ENCODE results near the gene AK9.

AK9 gene

DNA sequence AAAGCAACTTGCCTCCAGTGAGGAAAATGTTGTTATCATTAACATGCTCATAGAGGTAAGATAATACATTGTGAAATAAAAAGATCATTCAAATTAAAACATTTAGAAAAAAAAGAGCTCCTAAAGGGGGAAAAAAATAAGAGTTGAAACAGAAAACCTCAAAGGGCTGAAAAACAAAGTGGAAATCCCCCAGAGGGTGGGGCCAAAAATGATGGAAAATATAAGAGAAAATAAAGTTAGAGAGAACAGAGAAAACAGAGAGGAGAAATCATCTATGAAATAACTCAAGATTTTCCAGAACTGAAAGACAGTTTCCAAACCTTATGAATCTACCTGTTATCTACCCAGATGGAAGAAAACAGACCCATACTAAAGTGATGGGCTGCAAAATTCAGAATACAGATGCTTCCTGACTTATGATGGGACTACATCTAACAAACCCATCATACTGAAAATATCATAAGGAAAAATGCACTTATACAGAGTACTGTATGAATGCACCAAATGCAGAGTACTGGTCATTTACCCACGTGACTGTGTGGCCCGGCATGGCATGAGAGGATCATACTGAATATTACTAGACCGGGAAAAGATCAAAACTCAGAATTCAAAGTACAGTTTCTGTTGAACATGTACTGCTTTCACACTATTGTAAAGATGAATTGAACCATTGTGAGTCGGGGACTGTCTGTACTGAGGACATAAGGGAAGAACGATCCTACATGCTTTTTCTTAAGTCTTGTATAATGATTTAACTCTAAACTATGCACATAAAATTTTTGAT is 212.0 kb downstream of the AK9 start:
- H3K36me3 Mint-ChIP-seq (ENCODE audit: insufficient read depth), result peaks cover 48% of the 10 kb centered on the region
- H3K27me3 Mint-ChIP-seq, result no peaks in the 10 kb centered on the region
- no peak for DNase-seq (ENCODE audit: low spot score in 2 of 2)
- no peak for ATAC-seq (replicated peaks; ENCODE audit: extremely low read depth, poor library complexity, severe bottlenecking)
- peak overlapping the region; percentile 81 for H3K27ac Mint-ChIP-seq (ENCODE audit: low read depth)
- peak overlapping the region; percentile 92 for H3K4me3 Mint-ChIP-seq
- H3K4me1 Mint-ChIP-seq, result peaks cover 72% of the 10 kb centered on the region
- no peaks in the 10 kb centered on the region for H3K9me3 Mint-ChIP-seq

DNA sequence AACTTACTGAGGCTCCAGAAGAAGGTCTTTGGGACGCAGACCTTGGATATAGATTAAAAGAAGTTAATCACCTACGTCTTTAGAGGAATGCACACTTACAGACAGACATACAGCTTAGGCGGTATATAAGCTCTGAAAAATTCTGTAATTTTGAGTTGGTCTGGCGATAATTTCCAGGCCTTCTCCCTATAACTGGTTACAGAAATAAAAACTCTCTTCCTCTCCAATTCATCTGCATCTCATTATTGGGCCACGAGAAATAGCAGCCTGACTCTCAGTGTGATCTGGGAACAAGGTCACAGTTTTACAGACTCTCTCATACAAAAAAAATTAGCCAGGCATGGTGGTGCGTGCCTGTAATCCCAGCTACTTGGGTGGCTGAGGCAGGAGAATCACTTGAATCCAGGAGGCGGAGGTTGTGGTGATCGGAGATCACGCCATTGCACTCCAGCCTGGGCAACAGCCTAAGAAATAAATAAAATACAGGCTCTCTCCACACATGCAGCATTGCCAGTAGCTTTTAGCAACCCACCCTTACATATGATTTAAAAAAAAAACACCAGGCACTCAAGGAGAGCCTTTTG is 212.7 kb downstream of the AK9 start:
- Mint-ChIP-seq H3K9me3 (no peaks in the 10 kb centered on the region), H3K36me3 (ENCODE audit: insufficient read depth) (peaks cover 54% of the 10 kb centered on the region), H3K27ac (ENCODE audit: low read depth) (peak overlapping the region; percentile 81), H3K4me3 (peak overlapping the region; percentile 92), H3K4me1 (peaks cover 70% of the 10 kb centered on the region), H3K27me3 (no peaks in the 10 kb centered on the region)
- no peak for DNase-seq (ENCODE audit: low spot score in 2 of 2)
- no peak for ATAC-seq (replicated peaks; ENCODE audit: extremely low read depth, poor library complexity, severe bottlenecking)

DNA sequence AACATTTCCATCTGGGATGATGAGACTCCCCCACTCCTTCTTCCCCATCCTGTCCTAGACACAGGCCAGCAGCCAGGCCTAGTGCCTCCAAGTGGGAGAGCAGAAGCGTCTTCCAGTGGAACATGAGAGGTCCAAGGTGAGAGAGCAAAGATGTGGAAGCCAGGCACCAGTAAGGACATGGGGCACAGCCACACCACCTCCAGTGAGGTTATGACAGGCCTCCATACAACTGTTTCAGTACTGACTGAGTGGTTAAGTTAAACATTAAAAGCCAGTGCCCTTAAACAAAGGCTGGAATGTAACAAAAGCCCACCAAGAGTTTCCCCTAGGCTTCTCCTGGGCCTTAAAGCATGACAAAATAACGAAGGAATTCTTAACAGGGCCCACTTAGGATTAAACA is 213.3 kb downstream of the AK9 start:
- Mint-ChIP-seq H3K9me3 (no peaks in the 10 kb centered on the region), H3K36me3 (ENCODE audit: insufficient read depth) (peaks cover 58% of the 10 kb centered on the region), H3K27me3 (no peaks in the 10 kb centered on the region), H3K27ac (ENCODE audit: low read depth) (peak overlapping the region; percentile 56), H3K4me3 (peak overlapping the region; percentile 92), H3K4me1 (peaks cover 76% of the 10 kb centered on the region)
- ATAC-seq (replicated peaks; ENCODE audit: extremely low read depth, poor library complexity, severe bottlenecking) (no peak), DNase-seq (ENCODE audit: low spot score in 2 of 2) (no peak)

DNA sequence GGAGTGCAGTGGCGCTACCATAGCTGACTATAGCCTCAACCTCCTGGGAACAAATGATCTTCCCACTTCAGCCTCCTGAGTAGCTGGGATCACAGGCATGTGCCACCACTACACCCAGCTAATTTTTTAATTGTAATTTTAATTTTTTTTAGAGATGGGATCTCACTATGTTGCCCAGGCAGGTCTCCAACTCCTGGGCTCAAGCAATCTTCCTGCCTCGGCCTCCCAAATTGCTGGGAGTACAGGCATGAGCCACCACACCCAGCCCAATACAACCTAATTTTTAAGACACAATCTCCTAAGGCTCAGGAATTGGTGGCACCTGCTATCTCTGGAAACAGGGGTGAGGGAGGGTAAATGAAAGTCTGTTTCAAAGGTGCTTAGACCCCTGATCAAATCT is 213.8 kb downstream of the AK9 start:
- Mint-ChIP-seq H3K27ac (ENCODE audit: low read depth) (peak overlapping the region; percentile 56), H3K4me3 (peak overlapping the region; percentile 92), H3K4me1 (peaks cover 76% of the 10 kb centered on the region), H3K27me3 (no peaks in the 10 kb centered on the region), H3K9me3 (no peaks in the 10 kb centered on the region), H3K36me3 (ENCODE audit: insufficient read depth) (peaks cover 59% of the 10 kb centered on the region)
- ATAC-seq (replicated peaks; ENCODE audit: extremely low read depth, poor library complexity, severe bottlenecking), result no peak
- no peak for DNase-seq (ENCODE audit: low spot score in 2 of 2)

DNA sequence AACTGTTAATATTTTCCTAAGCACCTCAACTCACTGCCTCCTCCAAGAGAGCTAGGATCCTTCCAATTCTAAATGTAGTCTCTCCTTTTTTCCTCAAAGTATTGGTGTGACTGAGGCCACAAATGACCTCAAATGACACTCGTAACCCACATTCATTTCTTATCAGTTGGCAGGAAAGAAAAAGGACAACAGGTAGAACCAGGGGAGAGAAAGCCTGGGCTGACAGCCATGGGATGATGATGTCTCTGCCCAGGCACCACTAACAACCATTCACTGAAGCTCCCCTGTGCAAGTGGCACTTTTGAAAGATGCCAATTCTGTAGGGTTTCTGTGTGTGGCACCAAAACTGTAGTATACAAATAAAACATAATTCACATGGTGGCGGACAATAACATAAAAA is 215.4 kb downstream of the AK9 start:
- H3K27ac Mint-ChIP-seq (ENCODE audit: low read depth), result no peak overlapping the region
- H3K36me3 Mint-ChIP-seq (ENCODE audit: insufficient read depth), result peaks cover 66% of the 10 kb centered on the region

DNA sequence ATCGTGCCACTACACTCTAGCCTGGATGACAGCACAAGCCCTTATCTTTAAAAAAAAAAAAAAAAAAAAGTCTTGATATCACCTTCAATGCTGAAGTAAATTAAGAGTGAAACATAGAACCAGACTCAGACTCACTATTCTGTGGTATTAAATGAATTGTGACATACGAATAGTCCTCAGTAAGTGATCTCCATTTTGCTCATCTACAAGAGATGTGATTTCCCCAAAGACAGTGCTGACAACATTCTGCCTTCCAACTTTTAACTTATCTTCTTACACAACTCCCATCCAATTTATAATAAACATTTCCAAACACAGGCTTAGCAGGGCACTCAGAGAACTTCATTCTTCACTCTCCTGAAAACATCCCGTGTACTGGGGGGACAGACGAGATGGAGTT is 216.0 kb downstream of the AK9 start:
- Mint-ChIP-seq H3K4me3 (no peak overlapping the region), H3K36me3 (ENCODE audit: insufficient read depth) (peaks cover 68% of the 10 kb centered on the region), H3K4me1 (peaks cover 74% of the 10 kb centered on the region), H3K27me3 (no peaks in the 10 kb centered on the region), H3K9me3 (no peaks in the 10 kb centered on the region), H3K27ac (ENCODE audit: low read depth) (no peak overlapping the region)
- DNase-seq (ENCODE audit: low spot score in 2 of 2), result no peak
- ATAC-seq (replicated peaks; ENCODE audit: extremely low read depth, poor library complexity, severe bottlenecking), result no peak

More for the DNA sequence above, 215.4 kb downstream of the AK9 start:
- ATAC-seq (replicated peaks; ENCODE audit: extremely low read depth, poor library complexity, severe bottlenecking) (no peak), DNase-seq (ENCODE audit: low spot score in 2 of 2) (no peak)
- Mint-ChIP-seq H3K9me3 (no peaks in the 10 kb centered on the region), H3K4me1 (peaks cover 76% of the 10 kb centered on the region), H3K4me3 (no peak overlapping the region), H3K27me3 (no peaks in the 10 kb centered on the region)

DNA sequence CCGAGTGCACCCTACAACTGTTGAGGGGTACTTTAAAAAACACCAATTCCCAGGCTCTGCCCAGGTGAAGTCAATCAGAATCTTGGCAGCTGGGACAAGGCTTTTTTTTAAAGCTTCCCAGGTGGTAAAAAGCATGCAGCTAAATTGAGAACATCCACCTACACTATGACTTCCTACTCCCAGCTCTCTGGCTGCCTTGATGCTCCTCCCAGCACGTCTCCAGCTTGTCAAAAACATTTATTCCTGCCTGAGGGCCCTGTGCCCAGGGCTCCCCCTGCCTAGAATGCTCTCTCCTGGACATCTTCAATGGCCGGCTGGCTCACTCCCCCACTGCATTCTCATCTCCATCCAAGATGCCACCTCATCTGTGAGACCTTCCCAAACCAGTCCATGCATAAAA is 217.9 kb downstream of the AK9 start:
- H3K4me3 Mint-ChIP-seq, result no peak overlapping the region
- peaks cover 72% of the 10 kb centered on the region for H3K4me1 Mint-ChIP-seq
- H3K27ac Mint-ChIP-seq (ENCODE audit: low read depth), result no peak overlapping the region
- H3K9me3 Mint-ChIP-seq, result no peaks in the 10 kb centered on the region
- no peak for DNase-seq (ENCODE audit: low spot score in 2 of 2)
- no peaks in the 10 kb centered on the region for H3K27me3 Mint-ChIP-seq
- peaks cover 71% of the 10 kb centered on the region for H3K36me3 Mint-ChIP-seq (ENCODE audit: insufficient read depth)
- no peak for ATAC-seq (replicated peaks; ENCODE audit: extremely low read depth, poor library complexity, severe bottlenecking)

DNA sequence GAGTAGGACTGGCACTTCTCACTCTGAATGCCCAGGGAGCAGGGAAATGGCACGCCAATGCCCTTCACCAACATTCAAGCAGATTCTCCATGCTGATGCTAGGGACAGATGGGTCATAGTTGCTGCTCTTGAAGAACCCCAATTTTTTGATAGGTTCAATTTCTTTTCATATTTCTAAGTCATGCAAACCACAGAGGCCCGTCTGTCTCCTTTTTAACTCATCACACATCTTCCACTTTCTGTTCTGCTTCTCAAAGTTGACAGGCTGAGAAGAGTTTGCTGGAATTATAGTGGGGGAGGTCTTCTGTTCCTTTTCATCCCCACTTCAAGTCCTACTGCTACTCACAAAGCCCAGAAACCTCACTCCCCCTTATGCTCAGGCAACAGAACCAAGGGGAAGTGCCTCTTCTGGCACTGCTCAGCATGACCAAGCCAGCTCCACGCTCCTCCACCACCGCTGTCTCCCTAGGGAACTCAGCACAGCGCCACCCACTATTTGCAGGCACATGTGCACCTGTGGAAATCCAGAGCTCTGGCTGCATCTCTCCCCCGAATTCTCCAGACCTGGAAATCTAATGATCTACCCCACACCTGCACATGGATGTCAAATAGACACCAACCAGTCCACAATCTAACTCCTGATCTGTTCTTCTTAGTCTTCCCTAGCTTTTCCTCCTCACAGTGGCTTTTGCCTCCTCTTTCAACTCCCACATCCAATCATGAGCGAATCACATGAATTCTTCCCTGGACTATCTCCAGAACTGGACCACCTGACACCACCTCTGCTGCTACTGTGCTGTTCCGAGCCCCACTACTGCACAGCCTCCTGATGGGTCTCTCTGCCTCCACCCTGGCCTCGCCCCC is 218.6 kb downstream of the AK9 start:
- peaks cover 72% of the 10 kb centered on the region for H3K4me1 Mint-ChIP-seq
- no peaks in the 10 kb centered on the region for H3K27me3 Mint-ChIP-seq
- DNase-seq (ENCODE audit: low spot score in 2 of 2), result no peak
- peaks cover 75% of the 10 kb centered on the region for H3K36me3 Mint-ChIP-seq (ENCODE audit: insufficient read depth)
- H3K4me3 Mint-ChIP-seq, result no peak overlapping the region
- no peak overlapping the region for H3K27ac Mint-ChIP-seq (ENCODE audit: low read depth)
- H3K9me3 Mint-ChIP-seq, result no peaks in the 10 kb centered on the region
- no peak for ATAC-seq (replicated peaks; ENCODE audit: extremely low read depth, poor library complexity, severe bottlenecking)

DNA sequence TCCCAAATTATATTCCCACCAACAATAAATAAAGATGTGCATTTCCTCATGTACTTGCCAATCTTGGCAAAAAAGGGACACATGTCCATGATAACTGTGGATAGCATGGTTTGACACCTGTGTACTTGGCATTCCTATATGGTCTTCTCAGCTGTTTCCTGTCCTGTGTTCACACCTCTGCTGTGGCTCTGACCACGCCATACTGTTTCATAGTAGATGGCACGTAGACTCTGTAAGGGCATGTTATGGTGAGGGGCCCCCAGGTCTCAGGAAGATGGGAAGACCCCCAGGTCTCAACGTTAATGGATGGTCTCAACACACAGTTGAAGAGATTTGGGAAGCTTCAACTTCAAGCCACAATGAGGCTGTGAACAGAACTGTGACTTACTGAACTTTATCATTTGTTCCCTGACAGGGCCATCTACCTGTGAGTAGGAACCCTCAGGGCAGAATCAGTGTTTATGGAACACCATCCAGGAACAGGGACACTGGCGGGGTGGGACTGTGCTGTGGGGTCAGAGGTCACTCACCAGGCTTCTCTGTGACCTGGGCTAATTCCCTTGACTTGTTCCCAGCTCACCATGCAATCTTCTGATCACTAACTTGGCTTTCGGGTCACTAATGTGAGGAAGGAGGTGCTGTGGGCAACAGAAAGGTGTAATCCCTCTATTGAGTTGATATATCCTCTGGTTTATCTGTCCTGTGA is 219.7 kb downstream of the AK9 start:
- Mint-ChIP-seq H3K4me3 (no peak overlapping the region), H3K9me3 (no peaks in the 10 kb centered on the region), H3K27me3 (no peaks in the 10 kb centered on the region), H3K36me3 (ENCODE audit: insufficient read depth) (peaks cover 75% of the 10 kb centered on the region), H3K27ac (ENCODE audit: low read depth) (no peak overlapping the region), H3K4me1 (peaks cover 73% of the 10 kb centered on the region)
- no peak for ATAC-seq (replicated peaks; ENCODE audit: extremely low read depth, poor library complexity, severe bottlenecking)
- DNase-seq (ENCODE audit: low spot score in 2 of 2), result no peak

DNA sequence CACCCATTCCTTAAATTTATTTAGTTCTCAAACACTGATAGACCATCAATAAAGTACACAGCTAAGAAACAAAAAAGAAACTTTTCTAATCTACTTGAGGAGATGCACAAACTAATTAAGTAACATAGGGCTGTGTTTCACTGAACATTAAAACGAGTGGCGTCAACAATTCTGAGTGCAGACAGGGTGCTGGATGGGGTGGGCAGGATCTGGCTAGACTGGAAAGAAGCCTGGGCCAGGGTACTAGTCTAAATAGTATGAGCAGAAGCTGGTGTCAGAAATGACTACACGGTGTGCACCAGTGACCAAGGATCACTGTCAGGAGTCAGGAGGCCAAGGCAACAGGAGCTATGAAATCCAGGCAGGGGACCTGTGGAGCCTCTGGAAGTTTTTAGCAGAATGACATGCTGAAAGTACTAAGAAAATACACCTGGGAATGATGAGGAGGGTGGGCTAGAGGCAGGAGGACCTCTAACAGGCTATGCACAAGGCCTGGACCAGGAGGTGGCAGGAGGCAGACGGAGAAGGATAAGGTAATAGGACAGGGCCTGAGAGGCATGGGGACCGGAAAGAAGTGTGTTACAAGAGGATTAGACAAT is 221.3 kb downstream of the AK9 start:
- no peak for DNase-seq (ENCODE audit: low spot score in 2 of 2)
- Mint-ChIP-seq H3K27ac (ENCODE audit: low read depth) (no peak overlapping the region), H3K36me3 (ENCODE audit: insufficient read depth) (peaks cover 75% of the 10 kb centered on the region), H3K4me1 (peaks cover 59% of the 10 kb centered on the region), H3K9me3 (no peaks in the 10 kb centered on the region), H3K27me3 (no peaks in the 10 kb centered on the region), H3K4me3 (no peak overlapping the region)
- ATAC-seq (replicated peaks; ENCODE audit: extremely low read depth, poor library complexity, severe bottlenecking), result no peak

DNA sequence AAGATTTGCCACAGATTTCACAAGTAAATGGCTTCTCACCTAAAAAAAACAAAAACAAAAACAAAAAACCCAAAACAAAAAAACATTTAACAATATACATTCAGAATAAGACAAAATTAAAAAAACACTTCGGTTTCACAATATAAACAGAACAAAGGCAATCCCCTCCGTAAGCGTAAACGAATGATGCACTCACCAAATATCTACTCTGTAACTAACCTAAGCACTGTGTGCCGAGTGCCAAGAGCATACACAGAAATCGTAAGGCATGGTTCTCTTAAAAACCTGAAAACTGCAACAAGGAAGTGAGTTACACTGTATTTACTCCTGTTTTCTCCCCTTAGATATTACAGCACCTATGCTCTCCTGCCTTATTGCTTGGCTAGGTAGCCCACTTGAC is 223.3 kb downstream of the AK9 start:
- H3K36me3 Mint-ChIP-seq (ENCODE audit: insufficient read depth), result peaks cover 68% of the 10 kb centered on the region
- peaks cover 55% of the 10 kb centered on the region for H3K4me1 Mint-ChIP-seq
- ATAC-seq (replicated peaks; ENCODE audit: extremely low read depth, poor library complexity, severe bottlenecking) (no peak), DNase-seq (ENCODE audit: low spot score in 2 of 2) (no peak)
- no peak overlapping the region for H3K4me3 Mint-ChIP-seq
- H3K27me3 Mint-ChIP-seq, result no peaks in the 10 kb centered on the region
- H3K27ac Mint-ChIP-seq (ENCODE audit: low read depth), result no peak overlapping the region
- no peaks in the 10 kb centered on the region for H3K9me3 Mint-ChIP-seq
